Ramos (cell line): ENCODE results near the gene RBM12.
"Not testable (repeated sequence)": the region's sequence is repeated elsewhere in the genome, so short reads cannot be mapped to it uniquely, and the experiment has no call there.

ENCODE experiments used
- in situ Hi-C: fragments of 300-500 bp; cut with MboI; formaldehyde crosslinking; loops from one replicate; pipeline ENCODE4 v1.14.3; 2022; ENCODE audit warnings: low sequenced_read_pairs; ENCODE audit not compliant: unreplicated experiment

The RBM12 gene

DNA sequence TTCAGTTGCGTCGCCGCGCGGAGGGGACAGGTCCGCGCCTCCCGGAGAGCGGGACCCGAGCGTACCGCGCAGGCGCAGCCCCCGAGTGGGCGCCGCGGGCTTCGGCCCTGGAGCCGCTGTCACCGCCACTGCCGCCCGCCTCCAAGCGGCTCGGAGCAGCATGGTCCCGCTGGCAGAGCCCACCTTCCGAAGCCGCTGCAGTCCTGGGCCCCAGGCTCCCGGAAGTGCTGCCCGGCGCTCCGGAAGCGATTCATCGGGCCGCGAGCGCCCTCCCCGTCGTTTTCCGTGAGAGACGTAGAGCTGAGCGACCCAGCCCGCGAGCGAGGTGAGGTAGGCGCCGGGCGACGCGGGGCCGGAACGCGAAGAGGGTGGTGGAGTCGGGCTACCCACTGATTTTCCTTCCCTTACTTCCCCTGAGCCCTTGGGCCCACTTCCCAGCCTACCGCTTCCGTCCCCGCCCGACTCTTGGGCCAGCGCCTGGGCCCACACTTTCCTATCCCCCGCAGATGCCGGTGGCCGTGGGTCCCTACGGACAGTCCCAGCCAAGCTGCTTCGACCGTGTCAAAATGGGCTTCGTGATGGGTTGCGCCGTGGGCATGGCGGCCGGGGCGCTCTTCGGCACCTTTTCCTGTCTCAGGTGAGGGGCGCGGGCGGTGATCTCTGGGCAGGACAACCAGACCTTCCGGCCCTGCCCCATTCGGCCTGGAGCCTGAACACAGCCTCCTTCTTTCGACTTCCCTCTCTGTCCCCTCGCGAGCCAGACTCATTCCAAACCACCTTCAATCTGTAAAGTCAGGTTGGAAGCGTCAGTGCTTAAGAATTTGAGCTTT lies 34.6 kb upstream of the RBM12 start, which contains the start of the genes NFS1 and ROMO1:
TSS of gene NFS1 (minus strand) at position 226 of the 830 bp plus-strand sequence. CDS start at position 162, 64 bp downstream.
TSS of gene ROMO1 (plus strand) at position 279 of the 830 bp plus-strand sequence. CDS start at position 507, 228 bp downstream.
- in situ Hi-C loops: no loop called here

DNA sequence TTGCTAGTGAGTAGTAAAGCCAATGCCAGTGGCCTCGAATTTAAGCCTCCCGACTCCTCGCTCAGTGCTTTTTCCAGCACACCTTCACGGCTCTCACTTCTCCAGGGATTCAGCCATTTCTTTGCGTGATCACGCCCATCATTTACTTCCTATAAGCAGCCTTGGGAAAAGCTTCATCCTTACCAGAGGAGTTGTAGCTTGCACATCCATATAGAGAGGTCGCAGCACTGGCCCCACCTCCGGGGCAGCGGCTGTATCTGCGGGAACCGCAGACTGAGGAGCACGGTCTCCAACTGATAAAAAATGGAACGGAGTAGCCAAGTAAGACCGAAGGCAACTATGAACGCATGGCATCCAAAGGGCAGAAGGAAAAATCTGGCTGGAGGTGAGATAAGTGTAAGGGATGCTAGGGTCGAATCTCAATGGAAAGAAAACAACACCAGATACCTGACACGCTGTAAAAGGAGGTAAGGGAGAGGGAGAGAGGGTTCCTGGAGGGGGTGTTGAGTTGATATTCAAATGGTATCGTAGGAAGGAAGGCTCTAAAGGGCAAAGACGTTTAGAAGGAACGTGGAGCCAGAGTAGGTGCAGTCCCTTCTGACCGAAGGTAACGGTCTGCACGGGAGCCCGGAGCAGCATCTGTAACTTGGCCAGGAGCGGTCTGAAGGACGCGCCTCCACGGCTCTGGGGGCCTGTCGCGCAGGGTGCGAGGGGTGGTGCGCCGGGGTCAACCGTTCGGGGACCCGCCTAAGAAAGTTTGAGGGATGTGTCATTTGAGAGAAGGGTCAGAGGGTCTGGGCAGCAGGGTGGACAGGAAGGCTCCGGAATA lies 33.8 kb upstream of the RBM12 start:
- in situ Hi-C loops: no loop called here

- in situ Hi-C loops: no loop called here
Measured at GRCh38 chr20:35697696-35698297, 33.1 kb upstream of the RBM12 start.

DNA sequence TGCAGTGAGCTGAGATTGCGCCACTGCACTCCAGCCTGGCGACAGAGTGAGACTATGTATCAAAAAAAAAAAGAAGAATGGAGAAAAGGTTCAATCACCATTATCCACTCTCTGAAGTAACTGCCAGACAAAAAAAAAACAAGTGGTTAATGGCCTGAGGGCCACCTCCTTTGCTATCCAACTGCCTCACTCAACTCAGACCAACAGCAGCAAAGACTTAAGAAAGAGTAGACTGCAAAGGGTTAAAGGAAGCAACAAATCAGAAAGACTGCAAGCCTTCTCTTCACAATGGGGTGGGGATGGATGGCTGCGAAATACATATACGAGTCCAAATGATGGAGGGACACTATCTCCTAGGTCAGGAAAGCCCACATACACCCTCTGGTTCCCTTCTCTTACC lies 31.3 kb upstream of the RBM12 start:
- in situ Hi-C loops: no loop called here

- in situ Hi-C loops: no loop called here
Measured at GRCh38 chr20:35695245-35695749, 30.6 kb upstream of the RBM12 start.

DNA sequence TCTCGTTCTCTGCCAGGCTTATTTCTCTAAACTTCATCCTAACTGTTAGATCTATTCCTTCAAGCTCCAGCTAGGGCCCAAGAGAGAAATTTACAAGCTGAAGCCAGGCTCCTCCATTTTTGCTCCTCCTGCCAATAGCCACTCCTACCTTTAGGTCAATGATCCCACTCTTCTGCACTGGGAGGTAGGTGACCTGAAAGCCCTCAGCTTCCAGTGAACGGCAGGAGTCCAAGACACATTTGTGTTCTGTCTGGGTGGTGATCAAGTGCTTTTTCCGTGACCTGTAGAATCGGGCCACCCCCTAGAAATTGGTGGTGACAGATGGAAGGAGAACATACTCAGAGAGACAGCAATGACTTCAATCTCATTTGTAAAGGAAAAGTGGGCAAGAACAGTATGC lies 25.6 kb upstream of the RBM12 start:
- in situ Hi-C loops: no loop called here

- in situ Hi-C loops: not testable (repeated sequence)
Measured at GRCh38 chr20:35686872-35687271, 22.2 kb upstream of the RBM12 start.

GRCh38 chr20:35685368-35685767 lies 20.7 kb upstream of the RBM12 start:
- in situ Hi-C loops: not testable (repeated sequence)

- in situ Hi-C loops: no loop called here
Measured at GRCh38 chr20:35681960-35682359, 17.3 kb upstream of the RBM12 start.

GRCh38 chr20:35680452-35681183 lies 15.9 kb upstream of the RBM12 start:
- in situ Hi-C loops: no loop called here

DNA sequence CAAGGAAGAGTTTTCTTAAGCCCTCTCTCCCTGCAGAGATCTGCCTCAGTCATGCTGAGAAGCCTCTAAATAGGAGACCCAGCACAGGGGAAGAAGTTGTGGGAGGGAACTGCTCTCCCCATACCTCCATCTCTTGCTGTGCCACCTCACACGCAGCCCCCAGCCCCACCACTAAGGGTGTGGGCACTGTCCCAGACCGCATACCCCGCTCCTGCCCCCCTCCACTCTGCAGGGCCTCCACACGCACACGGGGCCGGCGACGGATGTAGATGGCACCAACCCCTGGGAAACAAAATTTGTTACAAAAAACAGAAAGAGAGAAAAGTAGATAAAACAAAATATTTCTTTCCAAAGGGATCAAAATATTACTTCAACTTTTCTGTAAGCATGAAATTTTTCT lies 10.2 kb upstream of the RBM12 start:
- in situ Hi-C loops: no loop called here

DNA sequence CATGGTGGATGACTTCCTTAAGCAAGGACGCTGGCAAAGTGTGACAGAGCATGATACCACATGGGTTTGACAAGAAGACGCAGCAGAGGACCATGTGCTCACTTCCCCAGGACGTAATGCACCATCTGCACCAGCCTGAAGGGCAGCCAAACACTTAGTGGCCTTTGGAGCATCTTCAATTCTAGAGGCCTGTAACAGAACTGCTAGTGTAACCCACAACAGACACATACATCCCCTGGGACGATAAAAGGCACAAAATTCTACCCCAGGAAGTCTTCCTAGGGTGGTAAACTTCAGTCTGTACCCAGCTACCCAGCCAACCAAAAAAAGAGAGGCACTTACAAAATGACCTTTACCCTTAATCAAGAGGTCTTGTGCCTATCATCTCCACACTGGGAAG lies 9.2 kb upstream of the RBM12 start:
- in situ Hi-C loops: no loop called here

GRCh38 chr20:35669681-35670080 lies 5.0 kb upstream of the RBM12 start:
- in situ Hi-C loops: no loop called here

GRCh38 chr20:35669221-35669620 lies 4.5 kb upstream of the RBM12 start:
- in situ Hi-C loops: no loop called here

- in situ Hi-C loops: no loop called here
Measured at GRCh38 chr20:35665949-35666288, 1.2 kb upstream of the RBM12 start.

DNA sequence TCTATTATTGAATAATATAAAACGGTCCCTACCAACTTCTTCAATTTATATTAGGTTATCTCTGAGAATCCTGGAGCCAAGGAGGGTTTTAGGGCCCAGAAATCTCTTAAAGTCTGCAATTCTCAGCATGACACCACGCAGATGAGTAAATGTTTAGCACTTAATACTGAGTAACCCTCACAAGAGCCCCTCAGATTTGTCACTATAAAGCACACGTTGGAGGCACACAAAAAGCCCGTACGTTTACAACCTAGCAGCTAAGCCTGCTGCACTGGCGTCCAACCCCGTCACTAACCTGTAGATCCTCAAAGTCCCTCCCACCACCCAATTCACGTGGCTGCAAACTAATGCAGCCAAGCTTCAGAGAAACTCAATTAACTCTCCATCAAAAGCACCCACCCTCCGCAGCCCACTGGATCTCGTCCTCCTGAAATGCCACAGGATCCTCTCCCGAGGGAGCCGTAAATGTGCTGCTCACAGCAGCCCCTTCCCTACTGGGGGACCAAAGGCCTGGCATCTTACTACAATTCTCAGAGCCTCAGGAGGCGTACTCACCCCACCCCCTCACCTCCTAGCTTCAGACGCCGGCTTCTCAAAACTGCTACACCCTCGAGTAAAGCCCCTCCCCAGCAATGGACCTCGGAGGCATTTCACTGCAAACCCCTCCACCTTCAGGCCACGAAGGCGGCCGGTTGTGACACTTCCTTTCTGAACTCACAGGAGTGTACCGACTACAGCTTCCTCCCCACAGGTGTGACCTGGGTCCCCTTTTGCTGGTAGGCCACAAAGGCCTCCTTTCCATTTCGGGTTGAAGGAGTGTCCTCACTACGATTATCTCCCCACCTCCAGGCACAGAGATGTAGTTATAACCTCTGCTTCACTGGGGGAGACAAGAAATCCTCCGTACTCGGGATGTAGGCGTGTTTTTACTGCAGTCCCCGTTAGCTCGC lies 909 bp downstream of the RBM12 start:
- in situ Hi-C loops: no loop called here

GRCh38 chr20:35662551-35662950 lies 2.1 kb downstream of the RBM12 start:
- in situ Hi-C loops: no loop called here

GRCh38 chr20:35661908-35662307 lies 2.8 kb downstream of the RBM12 start:
- in situ Hi-C loops: no loop called here

DNA sequence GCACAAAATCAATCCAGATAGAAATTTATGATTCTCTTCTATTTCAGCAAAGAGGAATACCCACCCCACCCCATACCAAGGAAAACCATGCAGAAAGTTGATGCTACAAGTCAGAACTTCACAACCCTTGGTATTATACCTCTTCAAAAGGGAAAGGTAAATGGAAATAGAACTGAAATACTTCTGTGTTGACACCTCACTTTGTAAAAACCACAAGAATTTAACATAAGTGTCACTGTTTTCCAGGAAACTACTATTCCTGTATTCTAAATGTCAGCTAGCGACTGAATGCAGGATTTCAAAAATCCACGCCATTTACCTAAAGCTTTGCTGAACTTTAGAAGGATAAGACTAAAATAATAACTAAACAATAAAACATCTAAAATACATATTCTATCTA lies 3.6 kb downstream of the RBM12 start:
- in situ Hi-C loops: no loop called here
